HepG2 (cell line): ENCODE results near the gene THAP3. TPM values are rescaled to one million over a fixed set of nuclear protein-coding genes. Genes with fewer than 3 reads are reported as not detected.

Experiments used
- ATAC-seq: fragments of 200-7000 bp; cut with Tn5 transposase; 3 replicates; pipeline ENCODE4 v1.9.1; 2020; ENCODE audit warnings: mild to moderate bottlenecking, moderate library complexity
- BruUV-seq: library from RNA; stranded (reverse); fragments of 400-500 nt; replicated peaks from 2 replicates; lab custom pipeline; 2021; lab: Mats Ljungman, UMichigan
- CTCF ChIA-PET: fragments of 300-600 bp; formaldehyde crosslinking; extraction: SDS; loops from one replicate; lab custom pipeline; 2021; ENCODE audit warnings: low total read pairs, inconsistent platforms, low intra/inter-chr PET ratio; lab: Yijun Ruan, JAX
- POLR2A ChIA-PET: fragments of 350-600 bp; sonication (Branson Sonifier 250); formaldehyde crosslinking; loops from one replicate; lab custom pipeline; 2020; ENCODE audit warnings: antibody characterized with exemption, inconsistent platforms; lab: Yijun Ruan, JAX
- DNase-seq: peaks from one replicate; pipeline ENCODE4 v3.0.0-alpha.2; 2015; ENCODE audit warnings: low spot score
- FAIRE-seq: peaks from 3 replicates; lab custom pipeline; 2011; peaks lifted over from hg19 to GRCh38; lab: Jason Lieb, UNC
- H2AFZ ChIP-seq: one replicate; pipeline ENCODE4 v1.6.1; 2011; ENCODE audit warnings: low read length, inconsistent platforms
- H3K27ac ChIP-seq: fragments of 300-600 bp; 3 replicates; pipeline ENCODE4 v1.8.0; 2011; ENCODE audit warnings: mixed run types, mild to moderate bottlenecking, mixed read lengths, low read length, inconsistent platforms; ENCODE audit not compliant: insufficient read depth; ENCODE audit errors: extremely low read length
- H3K27me3 ChIP-seq, 2 experiments: fragments of 200-600 bp in 1 of 2; 2 replicates in 1 of 2; 3 replicates in 1 of 2; pipeline versions ENCODE4 v1.6.0 to v1.8.0; 2011; ENCODE audit warnings: low read length in 2 of 2, mild to moderate bottlenecking in 2 of 2, moderate library complexity in 2 of 2, inconsistent platforms in 1 of 2; ENCODE audit not compliant: insufficient read depth in 2 of 2, control insufficient read depth in 1 of 2
- H3K36me3 ChIP-seq, 2 experiments: fragments of 200-600 bp in 1 of 2; replicated peaks in 1 of 2; 2 replicates in 1 of 2; 3 replicates in 1 of 2; pipeline versions ENCODE4 v1.5.1 to v1.8.0; 2011; ENCODE audit warnings: low read length in 2 of 2, inconsistent platforms in 1 of 2; ENCODE audit not compliant: insufficient read depth in 2 of 2, control insufficient read depth in 1 of 2
- H3K4me1 ChIP-seq: 2 replicates; pipeline ENCODE4 v1.5.1; 2012; ENCODE audit warnings: low read length, inconsistent platforms; ENCODE audit not compliant: insufficient read depth
- H3K4me2 ChIP-seq: 2 replicates; pipeline ENCODE4 v1.6.0; 2011; ENCODE audit warnings: low read depth, low read length, inconsistent platforms
- H3K4me3 ChIP-seq, 3 experiments: fragments of 200-600 bp in 1 of 3; sonication (generic), shearing (Covaris generic) in 1 of 3; replicated peaks in 1 of 3; 2 replicates each; pipeline ENCODE4 v1.5.1; 2011 to 2016; ENCODE audit warnings: low read length in 3 of 3, inconsistent platforms in 2 of 3, low read depth in 2 of 3, mild to moderate bottlenecking in 2 of 3, control low read depth in 1 of 3, mixed read lengths in 1 of 3; ENCODE audit not compliant: insufficient read depth in 1 of 3
- H3K79me2 ChIP-seq: one replicate; pipeline ENCODE4 v1.6.1; 2011; ENCODE audit warnings: low read length, inconsistent platforms; ENCODE audit not compliant: insufficient read depth
- H3K9ac ChIP-seq: 2 replicates; pipeline ENCODE4 v1.6.0; 2011; ENCODE audit warnings: mild to moderate bottlenecking, low read depth, low read length, inconsistent platforms; ENCODE audit not compliant: insufficient read depth
- H3K9me3 ChIP-seq: 2 replicates; pipeline ENCODE4 v1.5.1; 2012; ENCODE audit warnings: mild to moderate bottlenecking, low read length
- H4K20me1 ChIP-seq: 2 replicates; pipeline ENCODE4 v1.6.0; 2011; ENCODE audit warnings: inconsistent platforms, mild to moderate bottlenecking, low read length, moderate library complexity; ENCODE audit not compliant: insufficient read depth
- HOXA3 ChIP-seq: sonication (generic); formaldehyde crosslinking; IDR thresholded peaks from 2 replicates; pipeline ENCODE4 v1.5.0; 2020; ENCODE audit warnings: missing genetic modification reagents
- JARID2 ChIP-seq: sonication (generic); formaldehyde crosslinking; IDR thresholded peaks from 2 replicates; pipeline ENCODE4 v1.8.1; 2023; ENCODE audit warnings: missing genetic modification reagents, inconsistent platforms; ENCODE audit not compliant: insufficient replicate concordance
- MATR3 ChIP-seq: sonication (generic); formaldehyde crosslinking; IDR thresholded peaks from 2 replicates; pipeline ENCODE4 v1.4.0; 2020; ENCODE audit warnings: missing genetic modification reagents
- MYC ChIP-seq: sonication (generic); formaldehyde crosslinking; IDR thresholded peaks from 2 replicates; pipeline ENCODE4 v1.9.0; 2021; ENCODE audit warnings: missing genetic modification reagents, borderline replicate concordance
- NAIF1 ChIP-seq: sonication (generic); formaldehyde crosslinking; IDR thresholded peaks from 2 replicates; pipeline ENCODE4 v1.5.0; 2020; ENCODE audit warnings: mild to moderate bottlenecking, missing genetic modification reagents, borderline replicate concordance
- NR0B2 ChIP-seq: sonication (generic); formaldehyde crosslinking; IDR thresholded peaks from 2 replicates; pipeline ENCODE4 v1.4.0; 2020; ENCODE audit warnings: mild to moderate bottlenecking, missing genetic modification reagents
- PHB2 ChIP-seq: fragments of 450-650 bp; IDR thresholded peaks from 2 replicates; pipeline ENCODE4 v1.6.1; 2018; ENCODE audit not compliant: partially characterized antibody
- RORA ChIP-seq: sonication (generic); formaldehyde crosslinking; IDR thresholded peaks from 2 replicates; pipeline ENCODE4 v1.5.0; 2020; ENCODE audit warnings: mild to moderate bottlenecking, missing genetic modification reagents, moderate library complexity
- STAT5B ChIP-seq: sonication (generic); formaldehyde crosslinking; IDR thresholded peaks from 2 replicates; pipeline ENCODE4 v1.4.0; 2020; ENCODE audit warnings: missing genetic modification reagents
- TCF12 ChIP-seq, 2 experiments: fragments of 450-650 bp in 1 of 2; sonication (generic) in 1 of 2; formaldehyde crosslinking in 1 of 2; IDR thresholded peaks; 2 replicates each; pipeline versions ENCODE4 v1.6.1 to v1.8.0; 2017 to 2022; ENCODE audit warnings: antibody characterized with exemption in 1 of 2, mild to moderate bottlenecking in 1 of 2, missing genetic modification reagents in 1 of 2, moderate library complexity in 1 of 2
- TP53 ChIP-seq: sonication (generic); formaldehyde crosslinking; conservative IDR thresholded peaks from 2 replicates; pipeline ENCODE4 v1.4.0; 2020; ENCODE audit warnings: missing genetic modification reagents
- ZNF207 ChIP-seq: fragments of 450-650 bp; IDR thresholded peaks from 2 replicates; pipeline ENCODE4 v1.6.1; 2016; ENCODE audit warnings: antibody characterized with exemption, borderline replicate concordance
- ZNF280D ChIP-seq: sonication (generic); formaldehyde crosslinking; IDR thresholded peaks from 2 replicates; pipeline ENCODE4 v1.5.1; 2020; ENCODE audit warnings: mild to moderate bottlenecking, missing genetic modification reagents
- ZNF607 ChIP-seq: sonication (generic); formaldehyde crosslinking; IDR thresholded peaks from 2 replicates; pipeline ENCODE4 v1.5.1; 2020; ENCODE audit warnings: missing genetic modification reagents, mild to moderate bottlenecking, borderline replicate concordance
- WGBS: methylation state at CpG from one replicate; pipeline ENCODE4 v1.1.6; 2017; ENCODE audit warnings: low lambda C conversion rate; 5-methylcytosine and 5-hydroxymethylcytosine counted together
- in situ Hi-C: cut with HindIII; loops from 2 replicates; pipeline ENCODE4 v1.10.0; 2017; ENCODE audit warnings: low pct_unique_long_range_greater_than_20kb; ENCODE audit not compliant: extremely low pct_ligation_motif_present
- intact Hi-C: fragments of 100-400 bp; cut with micrococcal nuclease; formaldehyde crosslinking; loops from one replicate; pipeline ENCODE4 v1.10.0; 2022; ENCODE audit not compliant: unreplicated experiment
- polyA plus RNA-seq, 8 experiments: library from polyadenylated mRNA; depleted of rRNA in 3 of 8; stranded (reverse) in 7 of 8; unstranded in 1 of 8; fragments of >200 nt; fragmentation: Illumina TruSeq in 4 of 8; extraction: Trizol in 4 of 8; gene quantifications; 2 replicates each; pipeline versions ENCODE4 v1.2.1 to v1.2.3, GENCODE V29; 2011 to 2016; ENCODE audit warnings: low read depth in 4 of 8, missing spikeins in 1 of 8, mixed read lengths in 1 of 8; ENCODE audit not compliant: insufficient read depth in 1 of 8
- total RNA-seq, 5 experiments: library from RNA; depleted of rRNA; stranded (reverse); fragments of >200 nt; fragmentation: Illumina TruSeq; extraction: Trizol; gene quantifications; 2 replicates each; pipeline ENCODE4 v1.2.3, GENCODE V29; 2016; ENCODE audit warnings: low read depth in 1 of 5

THAP3 gene
- total and polyA plus RNA-seq, 2 of the 13 experiments (the other 11 are each of a cell fraction or from before 2014, with no cell fraction given), result 10.3 to 14.9 TPM

- no peak for TF ChIP-seq NR0B2
Measured at GRCh38 chr1:6601049-6601922, 23.4 kb upstream of the THAP3 start (continued).

DNA sequence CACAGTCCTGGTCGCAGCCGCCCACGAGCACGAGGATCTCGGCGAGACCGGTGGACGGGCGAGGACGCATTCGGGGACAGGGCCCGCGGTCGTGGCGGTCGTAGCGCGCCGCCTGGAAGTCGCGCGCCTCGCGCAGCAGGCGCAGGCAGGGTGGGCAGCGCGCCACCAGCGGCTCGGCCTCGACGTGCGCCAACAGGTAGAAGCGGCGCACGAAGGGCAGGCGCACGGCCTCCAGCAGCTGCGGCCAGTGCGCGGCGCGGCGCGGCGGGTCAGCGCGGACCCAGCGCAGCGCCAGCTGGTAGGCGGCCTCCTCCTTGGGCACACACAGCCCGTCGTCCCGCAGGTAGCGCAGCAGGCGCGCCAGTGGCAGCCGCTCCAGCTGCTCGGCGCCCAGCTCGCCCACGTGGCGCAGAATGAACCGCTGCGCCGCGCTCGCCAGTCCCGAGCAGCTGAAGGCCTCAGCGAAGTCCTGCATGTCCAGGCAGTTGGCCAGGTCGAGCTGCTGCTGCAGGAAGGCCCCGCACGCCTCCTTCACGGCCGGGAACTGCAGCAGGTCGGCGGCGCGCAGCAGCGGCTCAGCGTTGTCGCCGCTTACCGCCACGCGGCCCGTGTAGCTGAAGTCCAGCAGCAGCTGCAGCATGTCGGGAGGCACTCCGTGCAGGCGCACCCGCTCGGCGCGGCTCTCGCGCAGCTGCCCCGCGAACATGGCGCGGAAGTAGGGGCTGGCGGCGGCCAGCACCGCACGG lies 22.6 kb upstream of the THAP3 start:
- peak overlapping the region; percentile 97 for H3K4me2 ChIP-seq
- peak overlapping the region; percentile 100 for H3K27ac ChIP-seq
- under 1% methylated on average over 32 of the region's 103 CpGs for WGBS
- no TSS peak for BruUV-seq
- H3K4me3 ChIP-seq, result peak overlapping the region; percentile 77 to 93 (median 92)
- H3K4me1 ChIP-seq, result peaks cover 54% of the 10 kb centered on the region
- no peak for DNase-seq
- H3K9me3 ChIP-seq, result no peaks in the 10 kb centered on the region
- no peak for FAIRE-seq
- H3K9ac ChIP-seq, result peak overlapping the region; percentile 87
- peaks cover 13 to 24% of the 10 kb centered on the region in 2 experiments for H3K36me3 ChIP-seq
- ChIA-PET CTCF (interaction anchor here (1.3 kb wide), 1 partner anchor 48 kb away, joined by 5 read pairs; the partner anchor contains the start of gene NOL9), POLR2A (interaction anchor here (0.6 to 7.1 kb wide), 11 partner anchors 10 to 183 kb away, joined by 3 to 113 read pairs (median 5); partner anchors contain the start of genes CAMTA1, NOL9, PHF13 and PLEKHG5)
- peak; percentile 48 for ATAC-seq
- H3K79me2 ChIP-seq, result peaks cover 50% of the 10 kb centered on the region
- in situ Hi-C loops (no loop called here), intact Hi-C loops (loop anchor here (1.0 to 2.0 kb wide), 2 partner anchors 23 to 32 kb away; partner anchors contain the start of gene ZBTB48)
- no peak overlapping the region for H2AFZ ChIP-seq
- peaks cover 36% of the 10 kb centered on the region for H4K20me1 ChIP-seq
- no peaks in the 10 kb centered on the region; a peak in 1 of 5 replicates for H3K27me3 ChIP-seq
- TF ChIP-seq RORA (no peak; the same call in 1 of the 2 replicates), HOXA3 (CRISPR knock-in tag) (no peak), ZNF280D (CRISPR knock-in tag) (no peak), JARID2 (CRISPR knock-in tag) (no peak), TCF12 (IDR thresholded peaks at IDR 0.05) (no peak), TCF12 (CRISPR knock-in tag; IDR thresholded peaks at IDR 0.05) (no peak), STAT5B (CRISPR knock-in tag) (no peak), MYC (CRISPR knock-in tag) (peak; percentile 82), TP53 (CRISPR knock-in tag) (peak; percentile 73; the same call in 1 of the 2 replicates), ZNF607 (CRISPR knock-in tag) (peak; percentile 15; the same call in 1 of the 2 replicates), PHB2 (no peak), NAIF1 (CRISPR knock-in tag) (no peak; the same call in 1 of the 2 replicates), ZNF207 (no peak), MATR3 (CRISPR knock-in tag) (0 out of 2 replicates have a peak, but pooled peaks have one; percentile 20)
